IPS-20b (cell line): Measurements from ENCODE around the gene GTF2IRD1.
"Not testable (repeated sequence)": the region's sequence is repeated elsewhere in the genome, so short reads cannot be mapped to it uniquely, and the experiment has no call there.

Experiments
- H3K27ac ChIP-seq: one replicate; pipeline ENCODE4 v1.5.1; 2013; ENCODE audit warnings: low read length
- H3K27me3 ChIP-seq: 2 replicates; pipeline ENCODE4 v1.6.1; 2013; ENCODE audit warnings: mild to moderate bottlenecking, low read length, inconsistent platforms; ENCODE audit not compliant: insufficient read depth
- H3K36me3 ChIP-seq: 2 replicates; pipeline ENCODE4 v1.6.1; 2013; ENCODE audit warnings: low read depth, mild to moderate bottlenecking, inconsistent platforms, low read length, moderate library complexity; ENCODE audit not compliant: insufficient read depth
- H3K4me1 ChIP-seq: 2 replicates; pipeline ENCODE4 v1.6.1; 2013; ENCODE audit warnings: mild to moderate bottlenecking, control low read depth, inconsistent platforms, low read length, moderate library complexity; ENCODE audit not compliant: insufficient read depth
- H3K4me3 ChIP-seq: 2 replicates; pipeline ENCODE4 v1.5.1; 2013; ENCODE audit warnings: mild to moderate bottlenecking, low read length, inconsistent platforms
- H3K9ac ChIP-seq: 2 replicates; pipeline ENCODE4 v1.6.1; 2013; ENCODE audit warnings: low read depth, mild to moderate bottlenecking, inconsistent platforms, low read length, moderate library complexity
- H3K9me3 ChIP-seq: 2 replicates; pipeline ENCODE4 v1.6.1; 2013; ENCODE audit warnings: mild to moderate bottlenecking, low read depth, low read length, inconsistent platforms; ENCODE audit not compliant: insufficient read depth

The GTF2IRD1 gene

GRCh38 chr7:74525140-74525539, 71.4 kb downstream of the GTF2IRD1 start:
- H3K9ac ChIP-seq: no peak overlapping the region
- H3K4me3 ChIP-seq: no peak overlapping the region
- H3K27ac ChIP-seq: no peak overlapping the region
- no peaks in the 10 kb centered on the region for H3K9me3 ChIP-seq
- peaks cover 32% of the 10 kb centered on the region for H3K36me3 ChIP-seq
- H3K4me1 ChIP-seq: peaks cover 4% of the 10 kb centered on the region; the same call in 1 of the 2 replicates
- H3K27me3 ChIP-seq: no peaks in the 10 kb centered on the region

DNA sequence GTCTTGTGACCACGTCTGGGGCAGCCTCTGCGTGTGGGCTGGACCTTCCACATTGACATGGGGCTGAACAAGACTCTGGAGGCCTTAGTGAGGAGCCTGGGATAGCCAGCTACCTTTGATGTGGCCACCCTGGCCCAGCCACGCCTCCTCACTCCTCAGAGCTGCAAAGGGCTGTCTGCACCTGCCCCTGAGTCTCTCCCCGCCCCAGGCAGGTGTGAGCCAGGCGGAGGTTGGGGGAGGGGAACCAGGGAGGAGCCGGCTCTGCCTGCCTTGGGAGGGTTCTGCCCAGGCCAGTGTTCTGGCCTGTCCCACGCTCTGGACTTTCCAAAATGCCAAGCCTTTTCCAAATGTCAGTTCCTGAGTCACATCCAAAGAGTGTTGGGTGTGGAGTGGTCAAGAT, 72.2 kb downstream of the GTF2IRD1 start:
- Histone ChIP-seq H3K27ac (no peak overlapping the region), H3K4me1 (peaks cover 4% of the 10 kb centered on the region; the same call in 1 of the 2 replicates), H3K36me3 (peaks cover 34% of the 10 kb centered on the region), H3K4me3 (no peak overlapping the region), H3K27me3 (no peaks in the 10 kb centered on the region), H3K9me3 (no peaks in the 10 kb centered on the region), H3K9ac (peak overlapping the region; percentile 49; the same call in 1 of the 2 replicates)

DNA sequence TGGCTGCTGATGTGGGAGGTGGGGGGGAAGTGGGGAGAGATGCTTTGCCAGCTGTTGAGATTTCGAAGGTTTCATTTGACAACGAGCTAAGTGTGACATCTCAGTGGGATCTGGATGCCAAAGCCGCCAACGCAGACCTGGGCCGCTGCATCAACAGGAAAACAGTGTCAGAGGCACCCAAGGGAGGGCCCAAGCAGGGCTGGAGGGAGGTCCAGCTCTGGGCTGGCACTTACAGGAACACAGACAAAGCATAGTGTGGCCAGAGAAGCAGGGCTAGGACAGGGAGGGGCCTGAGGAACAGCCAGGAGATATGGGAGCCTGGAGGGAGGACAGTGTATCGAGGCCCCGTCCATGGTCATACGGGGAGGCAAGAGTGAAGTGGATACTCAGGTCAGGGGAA, 73.1 kb downstream of the GTF2IRD1 start:
- H3K27me3 ChIP-seq: no peaks in the 10 kb centered on the region
- peaks cover 4% of the 10 kb centered on the region; the same call in 1 of the 2 replicates for H3K4me1 ChIP-seq
- H3K27ac ChIP-seq: no peak overlapping the region
- H3K4me3 ChIP-seq: no peak overlapping the region
- H3K9ac ChIP-seq: no peak overlapping the region
- H3K9me3 ChIP-seq: no peaks in the 10 kb centered on the region
- peaks cover 30% of the 10 kb centered on the region for H3K36me3 ChIP-seq

DNA sequence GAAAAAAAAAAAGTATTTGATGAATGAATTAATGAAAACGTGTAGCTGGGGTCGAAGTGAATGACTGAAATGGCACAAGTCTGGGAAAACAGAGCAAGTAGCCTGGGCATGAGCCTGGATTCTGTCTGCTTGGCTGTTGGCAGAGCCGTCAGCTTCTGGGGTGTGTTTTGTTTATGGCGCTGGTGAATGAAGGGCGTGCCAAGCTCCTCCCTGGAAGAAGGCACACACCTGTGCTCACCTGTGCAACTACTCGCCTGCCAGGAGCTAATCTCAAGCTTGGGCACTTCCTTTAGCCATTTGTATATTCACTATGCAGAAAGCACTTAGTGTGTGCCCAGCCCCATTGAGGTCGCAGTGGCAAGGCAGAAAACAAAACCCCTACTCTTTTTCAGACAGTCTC, 74.1 kb downstream of the GTF2IRD1 start:
- Histone ChIP-seq H3K27me3 (no peaks in the 10 kb centered on the region), H3K4me3 (no peak overlapping the region), H3K27ac (no peak overlapping the region), H3K4me1 (peaks cover 4% of the 10 kb centered on the region; the same call in 1 of the 2 replicates), H3K9me3 (no peaks in the 10 kb centered on the region), H3K9ac (no peak overlapping the region), H3K36me3 (peaks cover 21% of the 10 kb centered on the region)

DNA sequence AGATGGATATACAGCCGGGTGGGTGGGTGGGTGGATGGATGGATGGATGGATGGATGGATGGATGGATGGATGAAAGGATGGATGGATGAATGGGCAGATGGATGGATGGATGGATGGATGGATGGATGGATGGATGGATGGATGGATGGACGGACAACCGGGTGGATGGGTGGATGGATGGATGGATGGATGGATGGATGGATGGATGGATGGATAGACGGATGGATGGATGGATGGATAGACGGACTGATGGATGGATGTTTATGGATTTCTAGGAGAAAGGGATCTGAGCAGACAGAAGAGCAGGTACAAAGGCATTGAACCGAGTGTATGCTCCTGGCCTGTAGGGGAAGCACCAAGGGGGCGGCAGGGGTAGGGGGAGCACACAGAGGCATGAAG, 75.1 kb downstream of the GTF2IRD1 start:
- not testable (repeated sequence) for H3K4me3 ChIP-seq, H3K27me3 ChIP-seq, H3K27ac ChIP-seq, H3K4me1 ChIP-seq, H3K9me3 ChIP-seq, H3K9ac ChIP-seq
- peaks cover 19% of the 10 kb centered on the region for H3K36me3 ChIP-seq

DNA sequence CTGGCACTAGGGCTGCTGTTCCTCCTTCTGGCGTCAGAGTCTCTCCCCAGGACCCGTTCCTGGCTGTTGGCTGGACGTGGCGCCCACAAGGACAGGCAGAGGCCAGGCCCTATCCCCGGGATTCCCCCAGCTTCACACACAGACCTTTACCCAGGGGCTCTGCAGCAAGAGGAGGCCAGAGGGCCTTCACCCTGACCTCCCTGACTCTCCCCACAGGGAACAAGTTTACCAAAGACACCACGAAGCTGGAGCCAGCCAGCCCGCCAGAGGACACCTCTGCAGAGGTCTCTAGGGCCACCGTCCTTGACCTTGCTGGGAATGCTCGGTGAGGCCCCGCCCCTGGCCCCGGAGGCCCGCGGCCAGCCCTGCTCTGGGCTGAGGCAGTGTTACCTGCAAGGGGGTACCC, 82.2 kb downstream of the GTF2IRD1 start:
- no peak overlapping the region for H3K27ac ChIP-seq
- no peak overlapping the region for H3K9ac ChIP-seq
- H3K4me1 ChIP-seq: no peaks in the 10 kb centered on the region
- no peaks in the 10 kb centered on the region for H3K9me3 ChIP-seq
- H3K4me3 ChIP-seq: no peak overlapping the region
- H3K36me3 ChIP-seq: peaks cover 32% of the 10 kb centered on the region
- H3K27me3 ChIP-seq: no peaks in the 10 kb centered on the region

- H3K27me3 ChIP-seq, H3K4me3 ChIP-seq, H3K4me1 ChIP-seq, H3K9me3 ChIP-seq, H3K27ac ChIP-seq, H3K9ac ChIP-seq: not testable (repeated sequence)
- peaks cover 45% of the 10 kb centered on the region for H3K36me3 ChIP-seq
Observed at GRCh38 chr7:74541937-74542336, 88.2 kb downstream of the GTF2IRD1 start.

GRCh38 chr7:74542558-74543117, 88.9 kb downstream of the GTF2IRD1 start:
- H3K4me1 ChIP-seq: no peaks in the 10 kb centered on the region
- no peak overlapping the region for H3K27ac ChIP-seq

GRCh38 chr7:74544706-74545469, 91.2 kb downstream of the GTF2IRD1 start:
- H3K4me1 ChIP-seq: no peaks in the 10 kb centered on the region
- no peaks in the 10 kb centered on the region for H3K9me3 ChIP-seq
- H3K27ac ChIP-seq: no peak overlapping the region
- H3K4me3 ChIP-seq: no peak overlapping the region
- peaks cover 51% of the 10 kb centered on the region for H3K36me3 ChIP-seq
- no peaks in the 10 kb centered on the region for H3K27me3 ChIP-seq
- no peak overlapping the region for H3K9ac ChIP-seq

More at GRCh38 chr7:74542558-74543117, 88.9 kb downstream of the GTF2IRD1 start:
- no peaks in the 10 kb centered on the region for H3K9me3 ChIP-seq
- no peak overlapping the region for H3K9ac ChIP-seq
- H3K27me3 ChIP-seq: no peaks in the 10 kb centered on the region
- peaks cover 52% of the 10 kb centered on the region for H3K36me3 ChIP-seq
- no peak overlapping the region for H3K4me3 ChIP-seq

DNA sequence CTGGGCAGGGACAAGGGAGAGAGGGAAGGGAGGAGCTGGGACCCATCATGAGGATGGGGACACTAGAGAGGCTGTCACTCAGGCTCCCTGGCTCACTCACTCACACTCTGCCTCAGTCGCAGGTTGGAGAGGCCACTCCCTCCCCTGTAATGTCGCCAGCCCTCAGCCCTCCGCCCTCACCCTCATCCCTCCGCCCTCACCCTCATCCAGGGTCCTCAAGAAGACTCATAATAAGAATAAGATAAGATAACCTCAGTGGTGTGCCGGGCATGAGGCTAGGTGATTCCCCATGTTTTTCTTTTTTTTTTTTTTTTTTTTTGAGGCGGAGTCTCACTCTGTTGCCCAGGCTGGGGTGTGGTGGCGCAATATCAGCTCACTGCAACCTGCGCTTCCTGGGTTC, 92.2 kb downstream of the GTF2IRD1 start:
- Histone ChIP-seq H3K36me3 (peaks cover 48% of the 10 kb centered on the region), H3K9me3 (no peaks in the 10 kb centered on the region), H3K27me3 (no peaks in the 10 kb centered on the region), H3K4me1 (no peaks in the 10 kb centered on the region), H3K27ac (no peak overlapping the region), H3K4me3 (no peak overlapping the region), H3K9ac (no peak overlapping the region)

DNA sequence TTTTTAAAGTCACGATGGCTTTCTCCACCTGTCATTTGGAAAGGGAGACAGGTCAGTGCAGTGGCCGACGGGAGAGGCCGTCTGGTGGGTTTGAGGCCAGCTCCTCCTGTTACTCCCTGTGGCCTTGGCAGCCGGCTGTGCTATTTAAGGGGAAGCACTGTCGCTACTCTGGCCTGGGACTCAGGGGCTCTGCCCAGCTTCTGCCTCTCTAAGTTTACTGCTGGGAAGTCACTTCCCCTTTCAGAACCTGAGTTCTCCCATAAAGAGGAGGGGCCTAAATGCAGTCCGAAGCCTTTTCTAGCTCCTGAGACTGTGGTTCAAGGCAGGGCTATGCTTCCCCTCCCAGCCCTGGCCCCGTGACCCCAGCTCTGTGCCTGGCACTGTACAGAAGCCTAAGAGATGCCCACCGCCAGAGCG, 99.9 kb downstream of the GTF2IRD1 start:
- H3K36me3 ChIP-seq: peaks cover 23% of the 10 kb centered on the region
- H3K9ac ChIP-seq, H3K9me3 ChIP-seq, H3K27me3 ChIP-seq, H3K4me3 ChIP-seq, H3K4me1 ChIP-seq, H3K27ac ChIP-seq: not testable (repeated sequence)

DNA sequence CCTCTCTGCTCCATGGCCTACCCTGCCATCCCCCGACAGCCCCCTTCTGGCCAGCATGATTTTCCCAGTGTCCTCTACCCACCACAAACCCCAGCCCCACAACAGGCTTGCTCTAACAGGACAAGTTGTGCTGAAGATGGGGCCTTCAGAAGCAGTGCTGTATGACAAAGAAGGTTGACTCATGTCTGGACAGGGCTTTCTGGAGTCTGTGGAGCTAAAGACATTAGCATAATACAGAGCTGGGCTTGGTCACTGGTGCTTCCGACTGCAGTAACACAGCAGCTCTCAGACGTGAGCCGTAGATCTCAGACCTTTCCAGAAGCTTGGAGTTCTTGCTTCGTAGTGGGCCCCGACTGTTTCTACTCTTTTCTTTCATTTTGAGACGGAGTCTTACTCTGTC, 100.5 kb downstream of the GTF2IRD1 start:
- no peak overlapping the region for H3K27ac ChIP-seq
- no peak overlapping the region for H3K4me3 ChIP-seq
- no peaks in the 10 kb centered on the region for H3K4me1 ChIP-seq
- no peaks in the 10 kb centered on the region for H3K27me3 ChIP-seq
- no peaks in the 10 kb centered on the region for H3K9me3 ChIP-seq
- H3K36me3 ChIP-seq: peaks cover 23% of the 10 kb centered on the region
- H3K9ac ChIP-seq: no peak overlapping the region
